Measurements from ENCODE around the gene ENTR1.

Gene ENTR1

GRCh38 chr9:136353757-136354488 lies 56.5 kb downstream of the ENTR1 start:
- 88% methylated on average over 13 of the region's 13 CpGs for WGBS
- H3K4me1 ChIP-seq (ENCODE audit: insufficient read depth, low read length), result no peaks in the 10 kb centered on the region
- H3K9ac ChIP-seq (ENCODE audit: low read depth, low read length), result no peak overlapping the region
- H3K27ac ChIP-seq (ENCODE audit: low read depth, low read length), result no peak overlapping the region
- H3K36me3 ChIP-seq (ENCODE audit: insufficient read depth, low read length), result peaks cover 3% of the 10 kb centered on the region; the same call in 1 of the 2 replicates
- no peaks in the 10 kb centered on the region for H3K9me3 ChIP-seq (ENCODE audit: insufficient read depth, low read depth, low read length)
- H3K27me3 ChIP-seq (ENCODE audit: insufficient read depth, low read length), result no peaks in the 10 kb centered on the region
- no peak overlapping the region for H3K4me3 ChIP-seq (ENCODE audit: low read length)

GRCh38 chr9:136353088-136353487 lies 57.3 kb downstream of the ENTR1 start:
- no peak overlapping the region for H3K27ac ChIP-seq (ENCODE audit: low read depth, low read length)
- H3K9me3 ChIP-seq (ENCODE audit: insufficient read depth, low read depth, low read length), result no peaks in the 10 kb centered on the region
- no peak overlapping the region for H3K4me3 ChIP-seq (ENCODE audit: low read length)
- H3K9ac ChIP-seq (ENCODE audit: low read depth, low read length), result no peak overlapping the region
- H3K4me1 ChIP-seq (ENCODE audit: insufficient read depth, low read length), result no peaks in the 10 kb centered on the region
- peaks cover 3% of the 10 kb centered on the region; the same call in 1 of the 2 replicates for H3K36me3 ChIP-seq (ENCODE audit: insufficient read depth, low read length)
- WGBS, result 93% methylated on average over 11 of the region's 11 CpGs
- no peaks in the 10 kb centered on the region for H3K27me3 ChIP-seq (ENCODE audit: insufficient read depth, low read length)

DNA sequence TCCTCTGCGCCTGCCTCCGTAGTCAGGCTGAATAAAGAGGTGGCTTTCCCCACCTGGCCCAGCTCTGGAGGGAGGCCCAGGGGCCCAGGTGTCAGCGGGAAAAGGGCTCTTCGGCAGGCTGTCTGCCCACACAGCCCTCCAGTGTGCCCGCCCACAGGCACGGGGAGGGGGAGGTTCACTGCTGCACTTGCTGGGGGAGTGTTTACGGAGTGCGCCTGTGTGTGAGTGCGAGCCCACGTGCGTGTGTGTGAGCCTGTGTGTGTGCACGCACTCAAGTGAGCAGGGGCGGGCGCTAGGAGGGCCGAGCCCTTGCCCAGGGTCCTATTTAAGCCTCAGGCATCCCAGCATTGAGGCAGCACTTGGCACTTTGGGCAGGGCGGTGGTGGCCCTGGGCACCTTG lies 57.7 kb downstream of the ENTR1 start:
- Histone ChIP-seq H3K27ac (ENCODE audit: low read depth, low read length) (no peak overlapping the region), H3K9me3 (ENCODE audit: insufficient read depth, low read depth, low read length) (no peaks in the 10 kb centered on the region), H3K4me1 (ENCODE audit: insufficient read depth, low read length) (no peaks in the 10 kb centered on the region), H3K9ac (ENCODE audit: low read depth, low read length) (no peak overlapping the region), H3K36me3 (ENCODE audit: insufficient read depth, low read length) (peaks cover 3% of the 10 kb centered on the region; the same call in 1 of the 2 replicates), H3K27me3 (ENCODE audit: insufficient read depth, low read length) (no peaks in the 10 kb centered on the region), H3K4me3 (ENCODE audit: low read length) (no peak overlapping the region)
- 83% methylated on average over 16 of the region's 16 CpGs for WGBS
